Measurements from ENCODE around the gene CDH22.
A peak's percentile ranks its signal among the peaks of the same experiment; 100 is the strongest.

Gene CDH22

GRCh38 chr20:46259260-46259859 lies 48.9 kb downstream of the CDH22 start:
- TF ChIP-seq, protein P1, sequence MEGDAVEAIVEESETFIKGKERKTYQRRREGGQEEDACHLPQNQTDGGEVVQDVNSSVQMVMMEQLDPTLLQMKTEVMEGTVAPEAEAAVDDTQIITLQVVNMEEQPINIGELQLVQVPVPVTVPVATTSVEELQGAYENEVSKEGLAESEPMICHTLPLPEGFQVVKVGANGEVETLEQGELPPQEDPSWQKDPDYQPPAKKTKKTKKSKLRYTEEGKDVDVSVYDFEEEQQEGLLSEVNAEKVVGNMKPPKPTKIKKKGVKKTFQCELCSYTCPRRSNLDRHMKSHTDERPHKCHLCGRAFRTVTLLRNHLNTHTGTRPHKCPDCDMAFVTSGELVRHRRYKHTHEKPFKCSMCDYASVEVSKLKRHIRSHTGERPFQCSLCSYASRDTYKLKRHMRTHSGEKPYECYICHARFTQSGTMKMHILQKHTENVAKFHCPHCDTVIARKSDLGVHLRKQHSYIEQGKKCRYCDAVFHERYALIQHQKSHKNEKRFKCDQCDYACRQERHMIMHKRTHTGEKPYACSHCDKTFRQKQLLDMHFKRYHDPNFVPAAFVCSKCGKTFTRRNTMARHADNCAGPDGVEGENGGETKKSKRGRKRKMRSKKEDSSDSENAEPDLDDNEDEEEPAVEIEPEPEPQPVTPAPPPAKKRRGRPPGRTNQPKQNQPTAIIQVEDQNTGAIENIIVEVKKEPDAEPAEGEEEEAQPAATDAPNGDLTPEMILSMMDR (conservative IDR thresholded peaks at IDR 0.05; ENCODE audit: low read depth, low read length) = no peak
- DNase-seq (ENCODE audit: low read depth) = no peak
- H3K4me3 ChIP-seq (ENCODE audit: low read length) = no peak overlapping the region

DNA sequence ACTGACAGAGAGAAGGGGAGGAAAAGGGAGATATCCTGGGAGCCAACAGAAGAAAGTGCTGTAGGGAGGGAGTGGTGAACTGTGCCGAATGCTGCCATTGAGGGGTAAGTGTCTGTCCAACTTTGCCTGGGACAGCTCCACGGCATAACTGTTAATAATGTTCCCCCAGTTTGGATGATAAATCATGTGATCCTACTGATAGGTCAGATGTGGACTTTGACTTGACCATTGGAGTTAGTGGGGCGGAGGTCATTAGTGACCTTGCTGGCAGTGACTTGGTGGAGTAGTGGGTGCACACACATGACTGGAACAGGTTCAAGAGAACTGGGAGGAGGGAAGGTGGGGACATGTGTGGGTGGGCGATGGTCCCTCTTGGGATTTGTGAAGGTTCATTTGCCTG lies 50.4 kb downstream of the CDH22 start:
- TF ChIP-seq, protein P1 (conservative IDR thresholded peaks at IDR 0.05; ENCODE audit: low read depth, low read length) = no peak

GRCh38 chr20:46256293-46256692 lies 52.0 kb downstream of the CDH22 start:
- TF ChIP-seq, protein P1 (conservative IDR thresholded peaks at IDR 0.05; ENCODE audit: low read depth, low read length) = no peak
- DNase-seq (ENCODE audit: low read depth) = no peak
- H3K4me3 ChIP-seq (ENCODE audit: low read length) = no peak overlapping the region

More for the DNA sequence above, 50.4 kb downstream of the CDH22 start:
- H3K4me3 ChIP-seq (ENCODE audit: low read length) = no peak overlapping the region
- DNase-seq (ENCODE audit: low read depth) = no peak

DNA sequence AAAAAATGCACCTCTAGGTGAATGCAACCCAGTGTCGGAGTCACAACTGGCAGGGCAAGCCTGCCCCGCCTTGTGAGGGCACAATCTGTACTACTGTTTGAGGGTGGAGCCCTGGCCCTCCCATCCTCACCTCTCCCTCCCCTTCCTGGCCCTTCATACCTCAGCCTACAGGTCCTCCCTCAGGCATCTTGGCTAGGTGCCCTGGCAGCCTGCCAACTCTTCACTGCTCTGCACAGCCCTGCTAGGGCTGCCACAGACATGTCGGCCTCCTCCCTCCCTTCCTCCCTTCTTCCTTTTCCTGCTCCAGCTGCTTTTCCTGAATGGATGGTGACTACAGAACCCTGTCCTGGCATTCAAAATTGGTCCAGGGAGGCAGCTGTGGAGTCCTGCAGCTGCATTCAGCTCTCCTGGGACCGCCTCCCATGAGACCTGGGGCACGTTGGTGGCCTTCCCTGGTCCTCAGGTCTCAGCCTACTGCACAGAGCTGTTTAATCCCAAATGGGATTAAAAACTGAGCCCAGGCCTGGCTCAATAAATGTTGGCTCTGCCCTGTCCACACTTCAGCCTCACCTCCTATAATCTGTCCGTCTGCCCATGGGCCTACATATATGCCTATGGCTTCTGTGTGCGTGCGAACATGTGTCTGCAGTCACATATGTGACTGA lies 52.7 kb downstream of the CDH22 start:
- TF ChIP-seq, protein P1 (conservative IDR thresholded peaks at IDR 0.05; ENCODE audit: low read depth, low read length) = no peak
- peak; percentile 37 for DNase-seq (ENCODE audit: low read depth)
- no peak overlapping the region for H3K4me3 ChIP-seq (ENCODE audit: low read length)

GRCh38 chr20:46253391-46253790 lies 54.9 kb downstream of the CDH22 start:
- no peak overlapping the region for H3K4me3 ChIP-seq (ENCODE audit: low read length)
- no peak for DNase-seq (ENCODE audit: low read depth)
- TF ChIP-seq, protein P1 (conservative IDR thresholded peaks at IDR 0.05; ENCODE audit: low read depth, low read length) = peak; percentile 51

DNA sequence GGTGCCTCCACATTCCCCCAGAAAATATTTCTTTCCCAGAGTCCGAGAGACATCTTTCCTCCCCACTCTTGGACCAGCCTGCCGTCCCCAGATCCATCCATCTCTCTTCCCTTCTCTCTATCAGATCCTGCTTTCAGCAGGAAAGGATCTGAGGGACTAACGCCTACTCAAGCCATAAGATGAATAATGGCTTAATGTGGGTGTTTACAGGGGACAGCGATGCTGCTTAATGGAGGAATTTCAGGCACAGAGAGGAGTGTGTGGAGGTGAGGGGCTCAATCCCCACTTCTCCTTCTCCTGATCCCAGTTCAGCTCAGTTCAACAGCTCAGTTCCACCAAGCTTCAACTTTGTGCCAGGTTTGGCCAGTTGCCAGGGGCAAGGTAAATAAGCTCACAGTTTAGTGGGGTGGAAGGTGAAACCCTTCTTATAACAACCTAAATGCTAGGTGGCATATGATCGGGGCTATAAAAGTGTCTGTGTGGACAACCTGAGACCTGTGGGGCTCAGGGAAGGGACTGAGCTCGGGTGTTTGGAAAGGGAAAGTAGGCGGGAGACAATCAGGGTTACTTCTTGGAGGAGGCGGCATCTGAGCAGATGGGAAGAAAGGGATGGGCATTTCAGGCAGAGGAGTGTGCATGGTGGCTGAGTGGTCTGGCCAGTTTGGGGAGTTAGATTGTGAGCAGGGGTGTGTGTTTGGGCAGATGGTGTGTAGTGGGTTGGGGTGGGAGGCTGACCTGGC lies 55.8 kb downstream of the CDH22 start:
- TF ChIP-seq, protein P1 (conservative IDR thresholded peaks at IDR 0.05; ENCODE audit: low read depth, low read length) = no peak

More for the DNA sequence above, 55.8 kb downstream of the CDH22 start:
- no peak overlapping the region for H3K4me3 ChIP-seq (ENCODE audit: low read length)
- no peak for DNase-seq (ENCODE audit: low read depth)
